HG03066 (cell line): Measurements from ENCODE around the gene FECH.
A peak's percentile ranks its signal among the peaks of the same experiment; 100 is the strongest.

Experiments used
- ATAC-seq: cut with Tn5 transposase; IDR thresholded peaks from one replicate; pipeline ENCODE4 v1.9.1; 2021; ENCODE audit warnings: low read depth; ENCODE audit not compliant: unreplicated experiment

The FECH gene

DNA sequence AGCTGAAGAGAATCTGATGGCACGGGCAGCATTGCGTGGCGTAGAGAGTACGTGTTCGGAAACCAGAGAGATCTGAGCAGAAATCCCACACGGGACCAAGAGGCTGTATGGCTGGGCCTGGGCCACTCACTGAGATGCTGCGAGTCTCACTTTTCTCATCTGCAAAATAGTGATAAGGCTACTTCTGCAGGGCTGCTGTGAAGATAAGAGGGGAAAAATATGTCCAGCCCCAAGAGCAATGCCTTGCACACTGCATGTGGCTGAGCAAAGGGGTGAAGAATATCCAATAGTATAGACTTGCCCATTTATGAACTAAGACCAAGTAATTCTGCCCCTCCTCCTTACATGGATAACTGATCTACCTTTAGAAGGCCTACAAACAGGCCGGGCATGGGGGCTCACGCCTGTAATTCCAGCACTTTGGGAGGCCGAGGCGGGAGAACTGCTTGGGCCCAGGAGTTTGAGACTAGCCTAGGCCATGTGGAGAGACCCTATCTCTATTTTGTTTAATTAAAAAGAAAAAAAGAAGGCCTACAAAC, 3.1 kb downstream of the FECH start:
- no peak for ATAC-seq

DNA sequence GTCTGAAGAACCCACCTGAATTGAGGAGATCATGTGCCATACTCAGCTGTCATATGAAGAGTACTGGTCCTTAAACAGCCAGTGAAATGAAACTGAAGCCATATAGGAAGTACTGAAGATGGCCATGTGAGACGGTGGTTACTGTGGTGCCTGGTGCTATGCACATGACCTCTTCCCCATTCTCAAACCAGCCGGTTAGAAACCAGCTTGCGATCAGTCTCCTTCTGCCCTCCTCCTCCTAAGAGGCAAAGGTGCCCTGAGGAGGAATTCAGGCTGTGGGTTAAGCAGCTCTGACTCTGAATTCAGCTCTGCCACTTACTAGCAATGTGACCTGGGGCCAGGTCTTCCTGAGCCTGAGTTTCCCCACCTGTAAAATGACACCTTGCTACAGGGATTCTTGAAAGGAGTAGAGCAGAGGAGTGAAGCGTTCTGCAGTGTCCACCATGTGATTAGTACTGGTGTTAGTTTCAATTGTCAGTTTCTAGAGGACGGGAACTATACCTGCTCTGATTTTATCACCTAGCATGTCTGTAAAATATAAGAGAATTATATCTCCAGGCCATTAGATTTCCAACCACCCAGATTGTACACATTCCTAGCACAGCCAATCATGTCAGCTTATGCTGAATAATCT, 5.1 kb downstream of the FECH start:
- peak; percentile 93 for ATAC-seq

DNA sequence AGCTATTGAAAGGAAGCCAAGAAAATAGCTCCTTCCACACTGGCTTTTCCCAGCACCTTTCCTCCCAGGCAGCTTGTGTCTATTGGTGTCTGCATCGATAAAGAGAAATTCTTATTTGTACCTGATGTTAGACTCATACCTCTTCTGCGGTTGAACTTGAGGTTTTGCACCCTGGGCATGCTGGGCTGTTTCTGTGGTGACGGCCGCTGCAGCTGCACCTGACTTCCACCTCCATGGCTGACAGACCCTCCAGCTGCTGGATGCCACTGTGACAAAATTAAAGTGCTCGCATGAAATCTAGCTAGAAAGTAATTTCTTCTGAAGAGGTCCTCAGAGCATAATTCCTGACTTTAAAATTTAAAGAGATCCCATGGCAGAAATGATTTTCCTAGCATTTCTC, 6.6 kb downstream of the FECH start:
- ATAC-seq, result no peak

DNA sequence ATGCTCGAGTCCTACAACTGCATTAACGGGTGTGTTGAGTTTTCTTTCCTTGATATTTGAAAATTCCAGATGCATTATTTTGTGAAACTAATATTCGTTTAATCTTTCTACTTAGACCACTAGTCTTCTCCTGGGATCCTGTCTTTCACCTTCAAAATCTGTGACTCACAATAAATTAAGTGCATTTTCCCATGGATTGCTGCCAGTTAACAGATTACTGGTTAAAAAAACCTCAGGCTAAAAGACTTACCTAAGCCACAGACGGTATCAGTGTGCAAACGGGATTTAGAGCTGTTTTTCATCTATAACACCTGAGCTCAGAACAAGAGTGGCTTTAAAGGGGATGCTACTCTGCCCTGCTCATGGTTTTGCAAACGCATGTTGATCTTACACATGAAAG, 10.2 kb downstream of the FECH start:
- no peak for ATAC-seq

DNA sequence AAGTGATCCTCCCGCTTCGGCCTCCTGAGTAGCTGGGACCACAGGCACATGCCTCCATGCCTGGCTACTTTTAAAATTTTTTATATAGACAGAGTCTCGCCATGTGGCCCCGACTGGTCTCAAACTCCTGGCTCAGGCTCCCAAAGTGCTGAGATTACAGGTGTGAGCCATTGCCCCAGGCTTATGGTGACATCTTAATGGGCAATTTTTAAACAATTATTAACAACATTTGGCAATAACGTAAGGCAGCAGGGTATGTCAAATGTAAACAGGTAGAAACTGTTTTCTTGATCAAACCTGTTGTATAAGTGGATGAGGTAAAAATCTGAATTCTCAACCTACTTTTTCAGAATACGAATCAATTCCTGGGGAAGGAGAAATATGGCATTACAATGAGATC, 11.0 kb downstream of the FECH start:
- no peak for ATAC-seq

DNA sequence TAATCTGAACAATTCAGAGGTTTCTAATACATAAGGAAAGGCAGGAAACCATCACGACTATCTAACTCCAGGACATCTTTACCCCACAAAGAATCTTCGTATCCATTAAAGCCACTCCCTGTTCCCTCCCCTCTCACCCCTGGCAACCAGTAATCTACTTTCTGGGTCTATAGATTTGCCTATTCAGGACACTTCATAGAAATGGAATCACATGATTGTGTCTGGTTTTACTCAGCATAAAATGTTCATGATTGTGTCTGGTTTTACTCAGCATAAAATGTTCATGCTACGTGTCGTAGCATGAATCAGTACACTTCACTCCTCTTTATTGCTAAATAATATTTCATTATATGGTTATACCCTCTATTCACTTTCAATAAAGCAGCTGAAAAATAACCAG, 11.6 kb downstream of the FECH start:
- no peak for ATAC-seq

DNA sequence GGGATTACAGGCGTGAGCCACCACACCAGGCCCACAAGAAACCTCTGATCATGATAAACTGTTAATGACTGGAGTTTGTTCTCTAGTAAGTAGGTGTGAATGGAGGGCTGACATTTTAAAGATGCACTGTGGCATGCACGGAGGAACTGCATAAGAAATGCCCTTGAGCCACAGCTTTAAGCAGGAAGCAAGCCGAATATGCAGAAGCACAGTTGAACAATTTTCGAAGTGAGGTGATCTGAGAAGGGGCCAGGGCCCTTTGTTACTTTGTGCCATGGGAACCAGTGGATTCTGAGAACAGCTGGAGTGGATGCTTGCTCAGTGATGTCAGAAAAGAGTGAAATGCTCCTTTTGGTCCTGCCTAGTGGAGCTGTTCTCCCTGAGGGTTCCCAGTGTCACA, 16.3 kb downstream of the FECH start:
- ATAC-seq, result no peak

DNA sequence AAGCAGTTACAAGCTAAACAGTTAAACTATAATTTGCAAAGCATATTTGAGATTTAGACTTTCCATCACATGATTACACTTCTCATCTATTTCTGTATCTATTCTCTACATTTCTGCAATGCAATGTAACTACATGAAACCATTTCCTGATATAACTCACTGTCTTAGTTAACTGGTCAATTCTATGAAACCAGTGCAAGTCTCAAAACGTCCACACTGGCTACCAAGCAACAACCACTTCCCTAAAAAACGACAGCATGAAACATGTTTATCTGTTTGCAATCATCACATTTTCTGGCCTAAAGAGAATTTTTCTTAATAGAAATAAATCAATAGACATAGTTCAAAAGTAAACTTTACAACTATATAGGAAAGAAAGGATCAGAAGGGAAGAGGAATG, 17.4 kb downstream of the FECH start:
- no peak for ATAC-seq

DNA sequence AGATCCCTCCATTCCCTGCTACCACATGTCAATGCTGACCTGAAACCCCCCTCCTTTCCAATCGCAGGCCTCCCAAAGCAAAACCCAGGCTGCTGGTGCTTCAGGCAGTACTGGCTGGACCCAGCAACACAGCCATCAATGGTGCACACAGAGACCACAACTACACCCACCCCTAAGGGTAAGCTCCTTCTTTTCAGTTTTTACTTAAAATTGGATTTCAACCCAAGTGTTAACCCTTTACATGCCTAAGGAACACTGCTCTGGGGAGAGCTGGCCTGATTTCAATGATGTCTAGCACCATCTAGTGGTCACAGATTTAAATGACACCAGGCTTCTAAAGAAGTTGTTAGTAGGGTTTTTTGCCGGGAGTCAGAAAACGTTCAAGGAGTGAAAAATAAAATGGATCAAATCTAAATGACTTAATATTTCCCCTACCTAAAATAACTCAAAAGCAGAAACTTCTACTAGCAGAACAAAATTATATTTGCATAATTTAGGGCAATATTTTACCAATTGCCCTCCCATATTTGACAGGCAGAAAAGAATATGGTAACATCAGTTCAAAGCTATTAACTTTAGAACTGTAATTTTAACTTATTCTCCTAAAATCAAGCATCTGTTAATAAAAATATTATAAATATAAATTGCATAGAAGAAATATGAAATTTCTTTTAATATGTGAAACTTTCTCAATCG, 24.6 kb downstream of the FECH start:
- no peak for ATAC-seq

DNA sequence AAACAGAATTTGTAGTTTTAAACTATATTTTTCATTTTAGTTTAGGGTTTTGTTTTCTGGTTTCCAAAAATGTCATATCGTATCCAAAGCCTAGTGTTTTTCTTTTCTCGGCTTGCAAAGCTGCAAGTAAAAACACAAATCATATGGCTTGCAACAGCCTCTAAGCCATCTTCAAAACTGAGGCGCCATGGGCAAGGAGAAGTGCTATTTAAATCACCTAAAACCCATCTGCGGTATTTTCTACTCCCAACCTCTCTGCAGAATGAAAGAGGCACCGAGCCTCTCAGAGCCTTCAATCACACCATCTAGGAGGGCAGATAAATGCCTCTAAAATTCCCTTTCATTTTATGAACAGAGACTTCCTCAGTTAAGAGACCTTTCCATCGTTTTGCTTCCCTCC, 25.2 kb downstream of the FECH start:
- no peak for ATAC-seq

DNA sequence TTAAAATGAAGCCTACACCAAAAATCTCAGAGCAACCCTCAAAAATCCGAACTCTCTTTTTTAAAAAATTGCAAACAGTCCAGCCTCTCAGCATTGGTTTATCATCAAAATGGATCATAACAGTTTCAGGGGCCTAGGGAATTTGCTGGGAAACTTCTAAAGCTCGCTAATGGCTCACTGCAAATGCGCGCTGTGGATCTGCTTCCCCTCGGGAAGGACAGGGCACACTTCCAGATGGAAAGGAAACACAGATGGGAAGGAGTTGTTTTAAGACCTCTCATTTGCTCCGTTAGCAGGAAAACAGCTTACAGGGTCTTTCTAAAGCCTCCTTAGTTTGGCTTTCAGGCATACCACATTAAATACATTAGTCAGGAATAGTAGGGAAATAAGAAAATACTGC, 27.2 kb downstream of the FECH start:
- ATAC-seq, result no peak

DNA sequence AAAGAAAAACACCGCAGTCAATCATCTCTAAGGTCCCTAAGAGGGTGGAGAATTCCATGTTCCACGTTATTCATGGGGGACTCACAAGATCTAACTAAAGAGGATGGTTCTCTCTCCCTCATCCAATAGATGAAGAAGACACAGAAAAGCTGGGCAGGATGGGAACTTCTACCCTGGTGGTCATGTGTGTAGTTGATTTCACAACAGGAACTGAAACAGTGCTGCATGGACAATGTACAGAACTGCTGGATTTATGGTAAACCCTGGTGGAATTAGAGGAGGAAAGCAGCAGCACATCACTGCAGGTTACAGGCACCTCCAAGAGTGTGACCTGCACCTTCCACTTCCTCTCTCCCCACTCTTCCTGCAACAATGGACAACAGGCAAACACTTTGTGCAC, 31.4 kb downstream of the FECH start:
- ATAC-seq, result no peak

DNA sequence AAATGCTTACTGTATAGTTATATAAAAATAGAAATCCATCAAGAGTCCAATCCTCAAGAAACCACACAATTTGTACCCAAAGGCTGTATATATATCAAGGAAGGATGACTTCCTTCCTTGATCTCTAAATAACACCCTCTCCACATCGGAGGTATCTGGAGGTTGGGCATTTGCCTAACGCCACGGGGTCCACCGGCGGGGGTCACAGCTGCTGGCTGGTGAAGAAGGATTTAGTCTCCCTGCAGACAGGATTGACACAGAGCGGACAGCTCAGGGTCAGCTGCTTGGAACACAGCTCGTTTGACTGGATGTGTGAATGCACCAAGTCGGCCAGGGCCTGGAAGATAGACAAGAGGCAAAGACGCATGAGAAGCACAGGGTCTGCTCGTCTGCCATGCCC, 36.0 kb downstream of the FECH start:
- ATAC-seq, result no peak

DNA sequence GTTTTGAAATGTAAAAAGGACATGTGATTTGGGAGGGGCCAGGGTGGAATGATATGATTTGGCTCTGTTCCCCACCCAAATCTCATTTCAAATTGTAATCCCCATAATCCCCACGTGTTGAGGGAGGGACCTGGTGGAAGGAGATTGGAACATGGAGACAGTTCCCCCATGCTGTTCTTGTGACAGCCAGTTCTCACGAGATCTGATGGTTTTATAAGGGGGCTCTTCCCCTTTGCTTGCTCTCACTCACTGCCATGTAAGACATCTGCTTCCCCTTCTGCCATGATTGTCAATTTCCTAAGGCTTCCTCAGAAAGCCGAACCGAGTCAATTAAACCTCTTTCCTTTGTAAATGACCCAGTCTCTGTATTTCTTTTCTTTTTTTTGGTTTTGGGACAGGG, 39.2 kb downstream of the FECH start:
- no peak for ATAC-seq

DNA sequence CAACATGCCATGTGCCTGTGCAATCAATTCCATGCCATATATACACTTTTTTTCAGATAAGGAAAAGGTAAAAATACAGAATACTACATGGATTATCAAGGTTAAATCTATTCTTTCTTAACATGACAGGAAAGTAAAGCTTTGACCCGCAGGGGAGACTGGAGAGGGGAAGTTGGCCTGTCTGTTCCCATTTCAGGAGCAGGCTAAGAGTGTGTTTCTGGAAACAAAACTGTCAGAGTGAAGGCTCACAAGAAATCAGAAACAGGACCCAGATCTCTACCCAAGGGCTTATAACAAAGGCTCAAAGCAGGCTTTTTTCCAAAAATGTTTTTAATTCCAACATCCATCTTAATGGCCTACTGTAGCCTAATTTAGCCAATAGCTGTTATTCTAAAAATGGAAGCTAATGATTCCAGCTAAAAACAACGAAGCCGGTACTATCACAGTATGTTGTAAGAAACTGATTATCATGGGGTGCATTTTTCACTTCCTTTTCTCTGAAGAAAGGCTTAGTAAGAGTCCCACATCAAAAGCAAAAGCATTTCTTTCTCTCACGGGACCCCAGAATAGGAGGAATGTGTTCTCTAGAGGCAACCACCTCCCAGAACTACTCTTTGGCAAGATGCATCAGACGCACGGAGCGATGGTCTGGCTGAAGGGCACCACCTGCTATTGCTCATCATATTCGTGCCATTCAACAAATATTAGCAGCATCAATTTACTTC, 41.4 kb downstream of the FECH start:
- ATAC-seq, result peak; percentile 76

DNA sequence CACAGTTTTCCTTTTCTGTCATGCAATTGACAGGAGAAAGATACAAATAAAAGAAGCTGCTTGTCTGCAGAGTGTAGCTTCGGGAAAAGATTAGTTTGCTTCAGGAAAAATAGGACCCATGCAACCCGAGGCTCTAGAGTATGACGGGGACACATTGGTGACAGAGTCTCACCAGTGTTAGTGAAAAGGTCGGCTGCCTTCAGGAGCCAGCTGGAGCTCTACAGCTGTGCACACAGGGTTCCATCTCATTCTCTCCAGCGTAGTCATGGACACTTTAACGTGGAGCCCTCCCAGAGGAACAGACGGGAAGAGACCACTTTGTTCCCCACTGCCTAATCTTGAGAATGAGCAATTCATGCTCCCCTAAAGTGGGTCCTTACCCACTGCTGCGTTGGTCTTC, 42.9 kb downstream of the FECH start:
- no peak for ATAC-seq

DNA sequence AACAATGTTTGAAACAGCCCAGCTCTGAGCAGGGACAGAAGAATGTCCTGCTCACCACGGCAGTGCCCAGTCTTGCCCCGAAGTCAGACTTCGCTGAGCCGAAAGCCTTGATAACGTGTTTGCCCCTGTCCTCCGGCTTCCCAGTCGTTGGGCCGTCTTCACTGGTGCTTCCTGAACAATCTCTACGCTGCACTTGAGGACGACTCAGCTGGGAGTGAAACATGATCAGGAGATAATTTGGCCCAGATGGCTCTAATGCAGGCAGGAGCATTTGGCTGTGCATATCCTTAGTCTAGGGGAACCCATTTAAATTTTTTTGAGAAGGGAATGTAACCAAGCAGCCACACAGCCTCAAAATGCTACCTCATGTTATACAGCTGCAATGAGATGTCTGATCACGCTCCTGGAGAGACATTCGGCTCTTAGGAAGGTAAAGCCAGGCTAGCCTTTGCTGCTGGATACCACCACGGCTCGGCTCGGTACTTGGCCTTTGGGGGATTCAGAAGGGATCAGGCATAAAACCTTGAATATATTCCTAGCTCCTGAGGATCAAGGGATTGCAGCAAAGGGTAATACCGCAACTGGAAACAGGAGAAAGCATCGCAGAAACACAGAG, 43.6 kb downstream of the FECH start:
- ATAC-seq, result no peak

DNA sequence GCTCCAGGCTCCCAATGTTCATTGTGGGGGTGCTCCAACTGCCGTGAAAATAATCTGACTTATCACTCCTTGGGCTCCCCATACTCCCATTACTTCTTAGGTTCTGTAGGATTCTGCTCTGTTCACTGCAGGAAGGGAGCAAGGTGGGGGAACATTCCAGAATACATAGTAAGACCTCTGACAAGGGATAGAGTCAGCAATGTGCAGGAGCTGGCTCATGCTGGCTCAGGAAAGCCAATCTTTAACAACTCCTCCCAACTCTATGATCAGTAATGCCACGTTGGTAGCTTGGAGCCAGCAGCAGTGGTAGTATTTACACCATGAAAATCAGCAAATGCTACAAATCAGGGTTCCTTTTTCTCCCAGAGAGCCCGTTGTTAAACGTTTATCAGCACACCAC, 44.4 kb downstream of the FECH start:
- ATAC-seq, result no peak

DNA sequence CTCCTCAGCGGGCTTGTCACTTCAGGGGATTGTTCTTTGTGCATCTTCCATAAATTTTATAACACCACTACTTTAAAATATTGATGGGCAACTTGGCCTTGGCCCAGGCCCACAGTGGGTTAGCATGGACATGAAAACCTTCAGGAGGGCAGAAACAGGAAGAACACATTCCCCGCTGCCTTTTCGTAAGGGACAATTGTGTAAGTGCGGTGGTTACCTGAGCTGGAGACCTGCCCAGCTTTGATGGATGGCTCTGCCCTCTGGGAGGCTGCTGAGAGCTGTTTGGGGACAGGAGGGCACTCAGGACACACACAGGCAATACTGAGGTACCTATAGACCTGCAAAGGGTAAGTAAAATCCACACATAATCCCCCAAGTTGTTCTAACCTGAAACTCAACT, 46.8 kb downstream of the FECH start:
- no peak for ATAC-seq

DNA sequence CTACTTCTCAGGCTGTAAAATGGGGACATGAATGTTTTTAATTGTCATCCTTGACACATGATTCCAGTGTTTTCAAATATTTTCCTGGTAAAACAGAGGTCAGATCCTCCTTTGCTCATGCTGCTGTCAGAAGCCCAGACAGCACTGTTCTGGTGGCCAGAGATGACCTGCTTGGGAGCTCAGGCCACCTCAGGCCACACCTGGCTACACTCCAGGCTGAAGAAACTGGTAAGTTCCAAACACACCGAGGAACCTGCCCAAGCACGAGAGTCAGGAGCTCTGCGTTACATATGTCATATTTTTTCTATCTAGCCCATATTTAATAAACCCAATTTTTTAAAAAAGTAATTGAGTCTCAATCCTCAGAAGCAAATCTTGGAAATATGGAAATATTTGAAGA, 47.9 kb downstream of the FECH start:
- ATAC-seq, result no peak

DNA sequence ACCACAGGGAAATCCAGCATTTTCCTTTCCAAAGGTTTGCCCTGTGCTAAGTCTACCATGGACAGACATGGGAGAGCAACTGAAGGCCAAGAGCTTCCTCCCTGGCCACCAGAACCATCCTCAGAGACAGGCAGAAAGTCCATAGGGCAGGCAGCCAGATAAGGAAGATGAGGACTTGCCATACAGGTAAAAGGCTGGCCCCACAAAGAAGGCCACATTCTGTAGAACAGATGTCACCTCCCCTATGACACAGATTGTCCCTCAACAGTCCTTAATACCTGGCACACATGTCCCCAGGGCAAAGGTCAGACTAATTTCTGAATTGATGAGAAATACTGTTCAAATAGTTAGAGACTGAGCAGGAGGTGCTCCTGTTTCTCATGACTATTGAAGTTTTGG, 52.0 kb downstream of the FECH start:
- no peak for ATAC-seq
